Adrenal gland (tissue), 5 donors: Measurements from ENCODE around the gene HOXD11.

ENCODE experiments used
- POLR2A ChIP-seq, 2 donors: fragments of 450-650 bp; IDR thresholded peaks; one replicate each; pipeline ENCODE4 v1.6.1; 2017; ENCODE audit warnings: antibody characterized with exemption in 2 of 2, mild to moderate bottlenecking in 2 of 2, moderate library complexity in 1 of 2
- TF ChIP-seq, protein P1 (sequence below), 6 experiments: fragments of 450-650 bp in 4 of 6; fragments of 200-600 bp in 2 of 6; sonication (generic) in 1 of 6; IDR thresholded peaks; 1 replicate in 5 of 6; 2 replicates in 1 of 6; pipeline versions ENCODE4 v1.5.1 to v1.8.0; 2016 to 2021; ENCODE audit warnings: antibody characterized with exemption in 6 of 6, mild to moderate bottlenecking in 2 of 6, moderate library complexity in 1 of 6
- donor health status: DM: no; HTN: no; CAD: no.

DNA sequence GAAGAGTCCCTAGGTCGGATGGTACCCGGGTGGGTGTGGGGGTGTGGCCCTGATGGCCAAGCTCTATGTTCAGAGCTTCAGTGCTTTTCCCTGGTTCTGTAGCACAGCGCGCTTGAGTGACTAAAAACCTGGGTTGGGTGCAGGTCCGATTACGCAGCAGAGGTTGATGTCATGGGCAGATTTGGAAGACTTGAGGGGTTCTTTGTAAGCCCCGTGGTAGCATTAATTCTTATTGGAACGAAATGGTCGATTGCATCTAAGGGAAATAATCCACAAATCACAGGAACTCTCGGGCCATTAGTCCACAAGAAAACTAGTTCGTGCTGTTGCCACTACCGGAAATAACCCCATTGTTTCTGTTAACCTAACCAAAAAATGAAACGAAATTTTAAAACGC, 31.4 kb downstream of the HOXD11 start:
- TF ChIP-seq POLR2A (IDR thresholded peaks at IDR 0.05) = no peak
- TF ChIP-seq, protein P1, sequence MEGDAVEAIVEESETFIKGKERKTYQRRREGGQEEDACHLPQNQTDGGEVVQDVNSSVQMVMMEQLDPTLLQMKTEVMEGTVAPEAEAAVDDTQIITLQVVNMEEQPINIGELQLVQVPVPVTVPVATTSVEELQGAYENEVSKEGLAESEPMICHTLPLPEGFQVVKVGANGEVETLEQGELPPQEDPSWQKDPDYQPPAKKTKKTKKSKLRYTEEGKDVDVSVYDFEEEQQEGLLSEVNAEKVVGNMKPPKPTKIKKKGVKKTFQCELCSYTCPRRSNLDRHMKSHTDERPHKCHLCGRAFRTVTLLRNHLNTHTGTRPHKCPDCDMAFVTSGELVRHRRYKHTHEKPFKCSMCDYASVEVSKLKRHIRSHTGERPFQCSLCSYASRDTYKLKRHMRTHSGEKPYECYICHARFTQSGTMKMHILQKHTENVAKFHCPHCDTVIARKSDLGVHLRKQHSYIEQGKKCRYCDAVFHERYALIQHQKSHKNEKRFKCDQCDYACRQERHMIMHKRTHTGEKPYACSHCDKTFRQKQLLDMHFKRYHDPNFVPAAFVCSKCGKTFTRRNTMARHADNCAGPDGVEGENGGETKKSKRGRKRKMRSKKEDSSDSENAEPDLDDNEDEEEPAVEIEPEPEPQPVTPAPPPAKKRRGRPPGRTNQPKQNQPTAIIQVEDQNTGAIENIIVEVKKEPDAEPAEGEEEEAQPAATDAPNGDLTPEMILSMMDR (IDR thresholded peaks at IDR 0.05) = no peak
